ENCODE results near the gene C19orf85.

The C19orf85 gene

DNA sequence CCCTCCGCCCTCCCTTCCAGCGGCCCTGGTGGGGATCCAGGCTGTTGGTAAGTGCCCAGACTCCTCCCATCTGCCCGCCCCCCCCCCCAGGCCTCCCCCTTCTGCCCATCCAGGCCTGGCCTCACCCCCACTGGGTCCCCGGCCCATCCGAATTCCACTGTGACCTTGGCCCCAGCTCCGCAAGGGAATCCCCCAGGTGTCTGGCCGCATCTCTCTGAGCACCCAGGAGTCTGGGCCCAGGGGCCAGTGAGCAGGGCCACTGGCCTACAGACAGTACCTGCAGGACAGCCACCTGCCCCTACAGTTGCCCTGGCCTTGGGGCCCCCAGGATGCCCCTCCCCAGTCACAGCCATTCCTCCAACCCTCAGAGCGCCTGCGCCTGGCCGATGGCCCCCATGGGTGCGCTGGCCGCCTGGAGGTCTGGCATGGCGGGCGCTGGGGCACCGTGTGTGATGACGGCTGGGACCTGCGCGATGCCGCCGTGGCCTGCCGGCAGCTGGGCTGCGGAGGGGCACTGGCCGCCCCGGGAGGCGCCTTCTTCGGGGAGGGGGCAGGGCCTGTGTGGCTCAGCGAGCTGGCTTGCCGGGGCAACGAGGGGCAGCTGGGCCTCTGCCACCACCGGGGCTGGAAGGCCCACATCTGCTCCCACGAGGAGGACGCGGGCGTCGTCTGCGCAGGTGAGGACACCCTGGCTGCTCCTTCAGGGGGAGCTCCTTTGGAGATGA lies 24.6 kb upstream of the C19orf85 start:
- no peak overlapping the region for H3K27ac ChIP-seq (ENCODE audit: low read depth, low read length)
- 49% methylated on average over 35 of the region's 36 CpGs for WGBS
- no peak overlapping the region for H3K9ac ChIP-seq (ENCODE audit: low read depth, low read length)
- H3K4me3 ChIP-seq (ENCODE audit: low read length), result no peak overlapping the region
- H3K27me3 ChIP-seq (ENCODE audit: insufficient read depth, low read length), result no peaks in the 10 kb centered on the region
- H3K4me1 ChIP-seq (ENCODE audit: insufficient read depth, low read length), result peaks cover 19% of the 10 kb centered on the region
- H3K36me3 ChIP-seq (ENCODE audit: insufficient read depth, low read length), result no peaks in the 10 kb centered on the region
- H3K9me3 ChIP-seq (ENCODE audit: insufficient read depth, low read depth, low read length), result no peaks in the 10 kb centered on the region

DNA sequence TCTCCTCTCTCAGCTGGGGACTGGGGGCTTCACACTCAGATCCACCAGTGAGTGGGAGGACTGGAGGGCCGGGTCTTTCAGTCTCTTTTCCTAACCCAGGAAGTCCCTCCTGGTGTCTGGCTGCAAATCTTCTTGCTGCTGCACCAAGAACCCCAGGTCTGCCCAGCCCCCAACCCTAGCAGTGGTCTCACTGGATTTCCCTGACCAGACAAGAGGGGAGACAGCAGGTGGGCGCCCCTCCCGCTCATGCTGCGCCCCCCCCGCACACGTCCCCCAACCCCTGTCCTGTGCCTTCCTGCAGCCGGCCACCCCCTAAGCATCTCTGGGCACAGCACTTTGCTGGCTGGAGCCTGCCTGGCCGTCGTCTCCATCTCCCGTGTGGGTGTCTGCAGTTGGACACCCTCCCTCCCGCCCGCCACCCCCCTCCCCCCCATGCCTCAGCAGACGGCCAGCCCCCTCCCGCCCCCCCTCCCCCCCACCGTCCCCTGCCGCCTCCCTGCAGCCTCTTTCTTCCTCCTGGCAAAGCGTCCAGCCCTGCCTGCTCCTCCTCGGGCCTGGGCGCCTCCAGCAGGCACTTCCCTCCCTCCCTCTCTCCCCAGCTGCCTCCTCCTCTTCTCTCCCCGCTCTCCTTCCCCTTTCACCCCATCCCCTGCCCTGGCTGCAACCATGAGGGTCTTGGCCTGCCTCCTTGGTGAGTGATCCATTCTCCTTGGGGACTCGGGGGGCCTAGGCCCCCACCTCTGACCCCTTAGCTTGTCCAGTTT lies 23.6 kb upstream of the C19orf85 start, which contains the start of gene SSC5D:
Gene SSC5D, plus strand, starts transcription at position 513 of the 764 bp plus-strand sequence. Its CDS starts 154 bp downstream, at position 667.
- Histone ChIP-seq H3K9ac (ENCODE audit: low read depth, low read length) (peak within 1 kb of the TSS; percentile 56; the same call in 1 of the 2 replicates), H3K36me3 (ENCODE audit: insufficient read depth, low read length) (no peaks in the 10 kb centered on the region), H3K4me3 (ENCODE audit: low read length) (peak within 1 kb of the TSS; percentile 45), H3K4me1 (ENCODE audit: insufficient read depth, low read length) (peaks cover 24% of the 10 kb centered on the region), H3K27me3 (ENCODE audit: insufficient read depth, low read length) (no peaks in the 10 kb centered on the region), H3K9me3 (ENCODE audit: insufficient read depth, low read depth, low read length) (no peaks in the 10 kb centered on the region), H3K27ac (ENCODE audit: low read depth, low read length) (peak within 1 kb of the TSS; percentile 65)
- 2% methylated on average over 14 of the region's 21 CpGs for WGBS

DNA sequence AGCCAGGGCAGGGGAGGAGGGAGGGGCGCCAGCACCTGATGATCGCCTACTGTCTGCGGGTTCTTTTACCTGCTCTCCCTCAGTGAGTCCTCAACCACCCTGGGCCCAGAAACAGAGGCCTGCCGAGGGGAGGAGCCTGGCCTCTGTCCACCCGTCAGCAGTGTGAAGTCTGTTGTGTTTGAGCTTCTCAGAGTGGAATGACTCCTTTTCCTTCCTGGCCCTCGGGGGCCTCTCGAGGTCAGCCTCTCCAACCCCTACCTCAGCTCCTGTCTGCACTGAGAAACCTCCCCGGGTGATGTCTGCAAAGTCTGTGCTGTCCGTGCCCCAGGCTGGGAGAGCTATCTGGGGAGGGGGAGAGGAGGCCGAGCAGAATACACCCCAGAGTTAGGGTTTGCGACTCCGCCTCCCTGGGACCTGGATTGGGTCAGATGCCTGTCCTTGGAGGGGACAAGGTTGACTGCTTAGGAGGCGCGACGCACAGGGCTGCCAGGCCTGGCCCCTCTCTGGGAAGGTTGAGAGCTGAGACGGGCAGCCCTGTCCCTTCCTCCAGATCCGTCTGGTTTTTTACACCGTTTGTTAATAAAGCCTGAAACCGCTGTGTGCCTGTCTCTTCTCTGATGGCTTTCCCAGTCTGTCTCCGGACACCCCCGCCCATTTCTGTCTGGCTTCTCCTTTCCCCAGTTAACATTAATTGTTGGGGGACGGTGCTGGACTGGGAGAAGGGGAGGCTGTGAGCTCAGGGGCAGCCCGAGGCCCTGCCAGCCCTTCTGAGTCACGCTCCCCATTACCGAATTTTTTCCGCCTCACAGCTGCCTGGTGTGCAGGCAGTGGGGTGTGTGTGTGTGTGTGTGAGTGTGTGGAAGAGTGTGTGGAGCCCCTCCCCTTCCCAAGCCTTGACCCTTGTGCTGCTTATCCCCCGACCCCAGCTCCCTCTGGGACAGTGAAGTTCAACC lies 22.7 kb upstream of the C19orf85 start:
- Histone ChIP-seq H3K36me3 (ENCODE audit: insufficient read depth, low read length) (no peaks in the 10 kb centered on the region), H3K9ac (ENCODE audit: low read depth, low read length) (peak overlapping the region; percentile 28; the same call in 1 of the 2 replicates), H3K9me3 (ENCODE audit: insufficient read depth, low read depth, low read length) (no peaks in the 10 kb centered on the region), H3K27ac (ENCODE audit: low read depth, low read length) (peak overlapping the region; percentile 27), H3K4me1 (ENCODE audit: insufficient read depth, low read length) (peaks cover 24% of the 10 kb centered on the region), H3K27me3 (ENCODE audit: insufficient read depth, low read length) (no peaks in the 10 kb centered on the region), H3K4me3 (ENCODE audit: low read length) (peak overlapping the region; percentile 24)
- 32% methylated on average over 22 of the region's 27 CpGs for WGBS

DNA sequence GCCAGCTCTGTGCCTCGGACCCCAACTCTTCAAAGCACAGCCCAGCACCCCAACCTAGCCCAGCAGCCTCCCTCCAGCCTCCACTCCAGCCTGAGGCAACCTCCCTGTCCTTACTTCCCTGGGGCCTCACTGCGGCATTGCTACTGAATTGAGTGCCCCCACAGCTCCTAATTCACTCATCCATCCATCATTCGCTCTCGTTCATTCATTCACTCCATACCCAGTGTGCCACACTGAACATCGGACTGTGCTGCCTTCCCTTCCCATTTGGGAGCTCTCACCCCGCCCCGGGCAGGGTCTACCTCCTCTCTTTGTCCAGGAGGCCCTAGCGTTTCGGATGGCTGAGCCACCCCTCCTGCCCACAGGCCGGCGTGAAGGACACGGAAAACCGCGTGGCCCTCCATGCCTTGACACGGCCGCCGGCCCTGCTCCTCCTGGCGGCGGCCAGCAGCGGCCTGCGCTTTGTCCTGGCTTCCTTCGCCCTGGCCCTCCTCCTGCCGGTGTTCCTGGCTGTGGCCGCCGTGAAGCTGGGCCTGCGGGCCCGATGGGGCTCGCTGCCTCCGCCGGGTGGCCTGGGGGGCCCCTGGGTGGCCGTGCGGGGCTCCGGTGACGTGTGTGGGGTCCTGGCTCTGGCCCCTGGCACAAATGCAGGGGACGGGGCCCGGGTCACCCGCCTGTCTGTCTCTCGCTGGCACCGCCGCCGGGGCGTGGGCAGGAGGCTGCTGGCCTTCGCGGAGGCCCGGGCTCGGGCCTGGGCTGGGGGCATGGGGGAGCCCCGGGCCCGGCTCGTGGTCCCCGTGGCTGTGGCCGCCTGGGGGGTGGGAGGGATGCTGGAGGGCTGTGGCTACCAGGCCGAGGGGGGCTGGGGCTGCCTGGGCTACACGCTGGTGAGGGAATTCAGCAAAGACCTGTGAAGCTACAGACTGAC lies 21.8 kb upstream of the C19orf85 start:
- Histone ChIP-seq H3K4me1 (ENCODE audit: insufficient read depth, low read length) (peaks cover 24% of the 10 kb centered on the region), H3K27me3 (ENCODE audit: insufficient read depth, low read length) (no peaks in the 10 kb centered on the region)

DNA sequence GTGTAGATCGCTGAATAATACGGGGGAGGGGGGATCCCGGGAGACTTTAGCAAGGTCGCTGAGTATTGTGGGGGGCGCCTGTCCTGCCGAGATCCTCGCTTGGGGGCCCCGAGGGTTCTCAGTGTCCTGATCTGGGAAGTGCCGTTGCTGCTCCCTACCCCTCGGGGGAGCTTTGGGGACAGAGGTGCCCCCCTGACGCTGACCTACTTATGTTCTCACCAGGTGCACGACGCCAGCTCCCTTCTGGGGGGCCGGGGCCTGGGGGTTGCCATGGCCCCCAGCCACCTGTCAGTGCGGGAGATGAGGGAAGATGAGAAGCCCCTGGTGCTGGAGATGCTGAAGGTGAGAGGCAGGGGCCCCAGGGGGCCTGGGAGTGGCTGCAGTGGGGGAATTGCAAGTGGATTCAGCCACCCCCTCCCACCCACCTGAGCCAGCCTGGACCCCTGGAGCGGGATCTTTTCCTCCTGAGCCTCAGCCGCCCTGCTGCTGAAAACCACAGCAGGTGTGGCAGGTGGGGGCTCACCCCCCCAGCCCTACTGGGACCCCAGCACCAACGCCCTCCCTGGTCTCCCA lies 21.0 kb upstream of the C19orf85 start:
- Histone ChIP-seq H3K4me1 (ENCODE audit: insufficient read depth, low read length) (peaks cover 24% of the 10 kb centered on the region), H3K27ac (ENCODE audit: low read depth, low read length) (peak overlapping the region; percentile 76)

More for the DNA sequence above, 21.8 kb upstream of the C19orf85 start:
- Histone ChIP-seq H3K36me3 (ENCODE audit: insufficient read depth, low read length) (no peaks in the 10 kb centered on the region), H3K9me3 (ENCODE audit: insufficient read depth, low read depth, low read length) (no peaks in the 10 kb centered on the region), H3K27ac (ENCODE audit: low read depth, low read length) (peak overlapping the region; percentile 27; the same call in 1 of the 2 replicates), H3K9ac (ENCODE audit: low read depth, low read length) (0 out of 2 replicates have a peak overlapping the region, but pooled peaks have one; percentile 22), H3K4me3 (ENCODE audit: low read length) (peak overlapping the region; percentile 78)
- WGBS, result 68% methylated on average over 53 of the region's 53 CpGs

DNA sequence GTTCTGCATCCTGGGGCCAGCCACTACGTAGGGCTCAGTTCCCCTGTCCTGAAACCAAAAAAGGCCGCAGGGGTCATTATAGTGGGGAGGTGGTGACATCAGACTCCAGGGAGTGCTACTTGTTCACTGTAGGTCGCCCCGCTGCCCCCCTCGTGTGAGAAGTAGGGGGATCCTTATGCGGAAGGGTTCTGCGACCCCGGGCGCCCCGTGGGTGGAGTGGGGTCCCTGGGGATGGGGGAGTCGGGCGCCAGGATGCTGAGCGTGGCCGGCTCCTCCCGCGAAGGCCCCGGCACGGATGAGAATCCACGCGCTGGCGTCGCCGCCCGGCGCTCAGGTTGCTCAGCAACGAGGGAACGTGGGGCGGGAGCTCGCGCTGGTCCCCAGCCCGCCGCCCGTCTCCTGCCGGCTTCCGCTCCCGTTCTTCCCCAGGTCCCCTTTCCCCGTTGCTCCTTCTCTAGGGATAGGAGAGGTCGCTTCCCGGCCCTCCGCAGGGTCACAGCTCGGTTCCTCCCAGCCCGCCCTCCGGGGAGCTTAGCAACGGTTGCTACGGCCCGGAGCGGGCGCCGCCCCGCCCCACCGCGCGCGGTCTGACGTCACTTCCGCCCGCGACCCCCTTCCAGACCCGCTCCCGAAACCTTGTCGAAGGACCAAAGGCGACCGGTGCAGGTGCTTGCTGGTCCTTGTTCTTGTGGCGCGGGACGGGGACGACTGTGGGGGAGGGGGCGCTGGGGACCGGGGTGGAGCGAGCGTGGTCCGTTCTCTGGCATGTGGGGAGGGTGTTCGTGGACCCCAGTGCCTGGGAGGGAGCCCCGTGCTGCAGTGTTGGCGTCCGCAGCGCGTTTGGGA lies 20.3 kb upstream of the C19orf85 start, which contains the start of gene NAT14:
Gene NAT14, plus strand, starts transcription at position 596 of the 846 bp plus-strand sequence. CDS start 521 bp downstream, outside the sequence.
- Histone ChIP-seq H3K9ac (ENCODE audit: low read depth, low read length) (peak within 1 kb of the TSS; percentile 84), H3K4me3 (ENCODE audit: low read length) (peak within 1 kb of the TSS; percentile 78), H3K4me1 (ENCODE audit: insufficient read depth, low read length) (peaks cover 24% of the 10 kb centered on the region), H3K9me3 (ENCODE audit: insufficient read depth, low read depth, low read length) (no peaks in the 10 kb centered on the region), H3K27ac (ENCODE audit: low read depth, low read length) (peak within 1 kb of the TSS; percentile 76), H3K27me3 (ENCODE audit: insufficient read depth, low read length) (no peaks in the 10 kb centered on the region), H3K36me3 (ENCODE audit: insufficient read depth, low read length) (no peaks in the 10 kb centered on the region)
- 3% methylated on average over 78 of the region's 78 CpGs for whole genome bisulfite sequencing

More for the DNA sequence above, 21.0 kb upstream of the C19orf85 start:
- H3K9ac ChIP-seq (ENCODE audit: low read depth, low read length), result peak overlapping the region; percentile 84
- H3K27me3 ChIP-seq (ENCODE audit: insufficient read depth, low read length), result no peaks in the 10 kb centered on the region
- H3K36me3 ChIP-seq (ENCODE audit: insufficient read depth, low read length), result no peaks in the 10 kb centered on the region
- no peaks in the 10 kb centered on the region for H3K9me3 ChIP-seq (ENCODE audit: insufficient read depth, low read depth, low read length)
- H3K4me3 ChIP-seq (ENCODE audit: low read length), result peak overlapping the region; percentile 78
- WGBS, result 6% methylated on average over 18 of the region's 18 CpGs

DNA sequence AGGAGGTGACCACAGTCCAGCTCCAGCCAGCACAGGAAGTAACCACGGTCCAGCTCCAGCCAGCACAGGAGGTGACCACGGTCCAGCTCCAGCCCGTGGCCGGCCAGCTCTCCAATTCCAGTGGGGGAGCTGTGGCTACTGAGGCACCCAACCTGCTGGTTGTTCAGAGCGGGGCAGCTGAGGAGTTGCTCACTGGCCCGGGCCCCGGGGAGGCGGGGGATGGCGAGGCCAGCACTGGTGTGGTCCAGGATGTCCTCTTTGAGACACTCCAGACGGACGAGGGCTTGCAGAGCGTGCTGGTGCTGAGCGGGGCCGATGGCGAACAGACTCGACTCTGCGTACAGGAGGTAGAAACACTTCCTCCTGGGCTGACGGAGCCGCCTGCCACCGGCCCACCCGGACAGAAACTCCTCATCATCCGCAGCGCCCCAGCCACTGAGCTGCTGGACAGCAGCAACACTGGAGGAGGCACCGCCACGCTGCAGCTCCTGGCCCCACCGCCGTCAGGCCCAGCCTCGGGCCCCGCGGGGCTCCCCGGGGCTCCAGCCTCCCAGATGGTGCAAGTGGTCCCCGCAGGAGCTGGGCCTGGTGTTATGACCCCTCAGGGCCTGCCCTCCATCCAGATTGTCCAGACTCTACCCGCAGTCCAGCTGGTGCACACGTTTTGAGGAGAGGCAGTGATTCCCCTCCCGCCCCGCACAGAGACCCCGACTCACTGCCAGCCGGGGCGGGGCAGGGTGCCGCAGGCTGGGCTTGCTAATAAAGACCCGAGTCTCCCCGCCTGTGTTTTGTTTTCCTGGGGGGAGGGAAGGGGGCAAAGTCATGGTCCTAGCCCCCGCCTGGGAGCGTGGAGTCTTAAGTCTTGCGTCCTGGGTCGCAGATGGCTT lies 19.4 kb upstream of the C19orf85 start:
- peak overlapping the region; percentile 84 for H3K9ac ChIP-seq (ENCODE audit: low read depth, low read length)
- H3K36me3 ChIP-seq (ENCODE audit: insufficient read depth, low read length), result no peaks in the 10 kb centered on the region
- peak overlapping the region; percentile 18; the same call in 1 of the 2 replicates for H3K27ac ChIP-seq (ENCODE audit: low read depth, low read length)
- H3K4me1 ChIP-seq (ENCODE audit: insufficient read depth, low read length), result peaks cover 22% of the 10 kb centered on the region
- H3K4me3 ChIP-seq (ENCODE audit: low read length), result peak overlapping the region; percentile 78
- 79% methylated on average over 46 of the region's 46 CpGs for WGBS
- no peaks in the 10 kb centered on the region for H3K9me3 ChIP-seq (ENCODE audit: insufficient read depth, low read depth, low read length)
- no peaks in the 10 kb centered on the region for H3K27me3 ChIP-seq (ENCODE audit: insufficient read depth, low read length)

DNA sequence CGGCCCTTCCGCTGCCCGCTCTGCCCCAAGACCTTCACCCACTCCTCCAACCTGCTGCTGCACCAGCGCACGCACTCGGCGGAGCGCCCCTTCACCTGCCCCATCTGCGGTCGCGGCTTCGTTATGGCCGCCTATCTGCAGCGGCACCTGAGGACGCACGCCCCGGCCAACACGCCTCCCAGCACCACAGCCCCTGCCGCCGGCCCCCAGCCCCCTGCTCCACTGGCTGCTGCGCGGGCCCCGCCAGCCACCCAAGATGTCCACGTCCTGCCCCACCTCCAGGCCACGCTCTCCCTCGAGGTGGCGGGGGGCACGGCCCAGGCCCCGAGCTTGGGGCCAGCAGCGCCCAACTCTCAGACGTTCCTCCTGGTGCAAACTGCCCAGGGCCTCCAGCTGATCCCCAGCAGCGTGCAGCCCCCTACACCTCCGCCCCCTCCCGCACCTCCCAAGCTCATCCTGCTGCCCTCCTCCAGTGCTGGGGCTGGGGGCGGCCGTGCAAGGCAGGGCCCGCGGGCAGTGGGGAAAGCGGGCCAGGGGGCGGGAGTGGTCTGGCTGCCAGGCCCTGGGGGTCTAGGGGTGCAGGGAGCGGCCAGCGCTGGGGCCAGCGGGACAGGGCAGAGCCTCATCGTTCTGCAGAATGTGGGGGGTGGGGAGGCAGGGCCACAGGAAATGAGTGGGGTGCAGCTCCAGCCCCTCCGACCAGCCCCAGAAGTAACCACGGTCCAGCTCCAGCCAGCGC lies 18.6 kb upstream of the C19orf85 start:
- Histone ChIP-seq H3K36me3 (ENCODE audit: insufficient read depth, low read length) (no peaks in the 10 kb centered on the region), H3K27ac (ENCODE audit: low read depth, low read length) (no peak overlapping the region), H3K4me1 (ENCODE audit: insufficient read depth, low read length) (peaks cover 19% of the 10 kb centered on the region), H3K9me3 (ENCODE audit: insufficient read depth, low read depth, low read length) (no peaks in the 10 kb centered on the region), H3K4me3 (ENCODE audit: low read length) (no peak overlapping the region), H3K9ac (ENCODE audit: low read depth, low read length) (no peak overlapping the region), H3K27me3 (ENCODE audit: insufficient read depth, low read length) (no peaks in the 10 kb centered on the region)
- 94% methylated on average over 47 of the region's 47 CpGs for WGBS

Measured in HUES64 (cell line).